K562 (cell line): Measurements from ENCODE around the gene FAM174C. TPM values are rescaled to one million over a fixed set of nuclear protein-coding genes. Genes with fewer than 3 reads are reported as not detected.
A peak's percentile ranks its signal among the peaks of the same experiment; 100 is the strongest.

Experiments used
- MAFK ChIP-seq: IDR thresholded peaks from 2 replicates; pipeline ENCODE4 v1.6.1; 2011; ENCODE audit warnings: low read length, improper control_type of control experiment
- SP2 ChIP-seq: IDR thresholded peaks from 2 replicates; pipeline ENCODE4 v1.6.1; 2011; ENCODE audit warnings: mild to moderate bottlenecking, low read depth, low read length, moderate library complexity; ENCODE audit not compliant: poor library complexity, severe bottlenecking; ENCODE audit errors: extremely low read depth
- ZNF124 ChIP-seq: sonication (generic); formaldehyde crosslinking; IDR thresholded peaks from 2 replicates; pipeline ENCODE4 v1.8.1; 2022; ENCODE audit warnings: missing genetic modification reagents
- ZNF174 ChIP-seq: fragments of 250-450 bp; sonication (Bioruptor Pico); IDR thresholded peaks from 2 replicates; pipeline ENCODE4 v1.4.0; 2020; ENCODE audit warnings: mild to moderate bottlenecking
- ZNF263 ChIP-seq: sonication (generic); formaldehyde crosslinking; IDR thresholded peaks from 2 replicates; pipeline ENCODE4 v1.8.0; 2022; ENCODE audit warnings: mild to moderate bottlenecking, missing genetic modification reagents, borderline replicate concordance
- ZNF431 ChIP-seq: sonication (generic); formaldehyde crosslinking; IDR thresholded peaks from 2 replicates; pipeline ENCODE4 v1.8.0; 2022; ENCODE audit warnings: mild to moderate bottlenecking, missing genetic modification reagents
- polyA plus RNA-seq, 8 experiments: library from polyadenylated mRNA; depleted of rRNA in 4 of 8; stranded (reverse) in 5 of 8; unstranded in 3 of 8; fragments of >200 nt; fragmentation: Nextera tagmentation in 2 of 8; fragmentation: Illumina TruSeq in 1 of 8; extraction: Ambion mirVana in 2 of 8; extraction: Trizol in 1 of 8; gene quantifications; 2 replicates each; pipeline versions ENCODE4 v1.2.1 to v1.2.3, GENCODE V29; 2011 to 2014; ENCODE audit warnings: inconsistent platforms in 1 of 8, missing spikeins in 1 of 8
- total RNA-seq, 7 experiments: library from RNA; depleted of rRNA in 6 of 7; stranded (reverse); fragments of >200 nt in 6 of 7; fragmentation: Illumina TruSeq in 2 of 7; extraction: Trizol in 2 of 7; gene quantifications; 2 replicates each; pipeline versions ENCODE4 v1.2.1 to v1.2.3, GENCODE V29; 2011 to 2021; ENCODE audit warnings: low replicate concordance in 1 of 7
- TF ChIP-seq, protein P1 (sequence below), 2 experiments: fragments of 450-650 bp; IDR thresholded peaks; 2 replicates each; pipeline ENCODE4 v1.6.1; 2016; ENCODE audit warnings: mild to moderate bottlenecking in 2 of 2, borderline replicate concordance in 1 of 2, low read depth in 1 of 2, moderate library complexity in 1 of 2
- TF ChIP-seq, protein P2 (sequence below): sonication (generic); formaldehyde crosslinking; IDR thresholded peaks from 2 replicates; pipeline ENCODE4 v1.8.0; 2022; ENCODE audit warnings: mild to moderate bottlenecking, missing genetic modification reagents
- TF ChIP-seq, protein P3 (sequence below): sonication (generic); formaldehyde crosslinking; IDR thresholded peaks from 2 replicates; pipeline ENCODE4 v1.8.0; 2023; ENCODE audit warnings: mild to moderate bottlenecking, missing genetic modification reagents
- TF ChIP-seq, protein P4 (sequence below): sonication (generic); formaldehyde crosslinking; IDR thresholded peaks from 2 replicates; pipeline ENCODE4 v1.9.0; 2022; ENCODE audit warnings: mild to moderate bottlenecking, missing genetic modification reagents

Gene FAM174C
- total and polyA plus RNA-seq, 9 of the 15 experiments (the other 6 are each of a cell fraction or from before 2014, with no cell fraction given): 0.66 to 89.6 (median 20.3) TPM

DNA sequence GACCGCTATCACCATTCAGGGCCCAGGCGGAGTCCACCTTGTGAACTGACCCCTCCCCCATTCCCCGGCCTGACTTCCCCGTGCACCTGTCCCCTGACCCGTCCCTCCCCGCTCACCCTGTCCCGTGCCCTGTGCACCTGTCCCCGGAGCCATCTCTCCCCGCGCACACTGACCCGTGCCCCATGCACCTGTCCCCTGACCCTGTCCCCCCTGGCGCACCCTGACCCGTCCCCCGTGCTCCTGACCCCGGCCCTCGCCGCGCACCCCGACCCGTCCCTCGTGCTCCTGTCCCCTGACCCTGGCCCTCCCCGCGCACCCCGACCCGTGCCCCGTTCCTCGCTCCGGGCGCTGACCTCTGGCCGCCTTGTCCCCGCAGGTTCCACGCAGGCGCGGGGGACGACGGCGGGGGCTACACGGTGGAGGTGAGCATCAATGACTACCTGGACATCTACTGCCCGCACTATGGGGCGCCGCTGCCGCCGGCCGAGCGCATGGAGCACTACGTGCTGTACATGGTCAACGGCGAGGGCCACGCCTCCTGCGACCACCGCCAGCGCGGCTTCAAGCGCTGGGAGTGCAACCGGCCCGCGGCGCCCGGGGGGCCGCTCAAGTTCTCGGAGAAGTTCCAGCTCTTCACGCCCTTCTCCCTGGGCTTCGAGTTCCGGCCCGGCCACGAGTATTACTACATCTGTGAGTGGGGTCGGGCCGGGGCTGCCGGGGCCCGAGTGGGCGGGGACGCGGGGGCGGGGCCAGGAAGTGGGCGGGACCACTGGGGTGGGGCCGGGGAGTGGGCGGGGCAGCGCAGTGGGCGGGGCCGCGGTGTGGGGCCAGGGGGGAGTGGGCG, 20.1 kb downstream of the FAM174C start (continued):
- TF ChIP-seq, protein P1, sequence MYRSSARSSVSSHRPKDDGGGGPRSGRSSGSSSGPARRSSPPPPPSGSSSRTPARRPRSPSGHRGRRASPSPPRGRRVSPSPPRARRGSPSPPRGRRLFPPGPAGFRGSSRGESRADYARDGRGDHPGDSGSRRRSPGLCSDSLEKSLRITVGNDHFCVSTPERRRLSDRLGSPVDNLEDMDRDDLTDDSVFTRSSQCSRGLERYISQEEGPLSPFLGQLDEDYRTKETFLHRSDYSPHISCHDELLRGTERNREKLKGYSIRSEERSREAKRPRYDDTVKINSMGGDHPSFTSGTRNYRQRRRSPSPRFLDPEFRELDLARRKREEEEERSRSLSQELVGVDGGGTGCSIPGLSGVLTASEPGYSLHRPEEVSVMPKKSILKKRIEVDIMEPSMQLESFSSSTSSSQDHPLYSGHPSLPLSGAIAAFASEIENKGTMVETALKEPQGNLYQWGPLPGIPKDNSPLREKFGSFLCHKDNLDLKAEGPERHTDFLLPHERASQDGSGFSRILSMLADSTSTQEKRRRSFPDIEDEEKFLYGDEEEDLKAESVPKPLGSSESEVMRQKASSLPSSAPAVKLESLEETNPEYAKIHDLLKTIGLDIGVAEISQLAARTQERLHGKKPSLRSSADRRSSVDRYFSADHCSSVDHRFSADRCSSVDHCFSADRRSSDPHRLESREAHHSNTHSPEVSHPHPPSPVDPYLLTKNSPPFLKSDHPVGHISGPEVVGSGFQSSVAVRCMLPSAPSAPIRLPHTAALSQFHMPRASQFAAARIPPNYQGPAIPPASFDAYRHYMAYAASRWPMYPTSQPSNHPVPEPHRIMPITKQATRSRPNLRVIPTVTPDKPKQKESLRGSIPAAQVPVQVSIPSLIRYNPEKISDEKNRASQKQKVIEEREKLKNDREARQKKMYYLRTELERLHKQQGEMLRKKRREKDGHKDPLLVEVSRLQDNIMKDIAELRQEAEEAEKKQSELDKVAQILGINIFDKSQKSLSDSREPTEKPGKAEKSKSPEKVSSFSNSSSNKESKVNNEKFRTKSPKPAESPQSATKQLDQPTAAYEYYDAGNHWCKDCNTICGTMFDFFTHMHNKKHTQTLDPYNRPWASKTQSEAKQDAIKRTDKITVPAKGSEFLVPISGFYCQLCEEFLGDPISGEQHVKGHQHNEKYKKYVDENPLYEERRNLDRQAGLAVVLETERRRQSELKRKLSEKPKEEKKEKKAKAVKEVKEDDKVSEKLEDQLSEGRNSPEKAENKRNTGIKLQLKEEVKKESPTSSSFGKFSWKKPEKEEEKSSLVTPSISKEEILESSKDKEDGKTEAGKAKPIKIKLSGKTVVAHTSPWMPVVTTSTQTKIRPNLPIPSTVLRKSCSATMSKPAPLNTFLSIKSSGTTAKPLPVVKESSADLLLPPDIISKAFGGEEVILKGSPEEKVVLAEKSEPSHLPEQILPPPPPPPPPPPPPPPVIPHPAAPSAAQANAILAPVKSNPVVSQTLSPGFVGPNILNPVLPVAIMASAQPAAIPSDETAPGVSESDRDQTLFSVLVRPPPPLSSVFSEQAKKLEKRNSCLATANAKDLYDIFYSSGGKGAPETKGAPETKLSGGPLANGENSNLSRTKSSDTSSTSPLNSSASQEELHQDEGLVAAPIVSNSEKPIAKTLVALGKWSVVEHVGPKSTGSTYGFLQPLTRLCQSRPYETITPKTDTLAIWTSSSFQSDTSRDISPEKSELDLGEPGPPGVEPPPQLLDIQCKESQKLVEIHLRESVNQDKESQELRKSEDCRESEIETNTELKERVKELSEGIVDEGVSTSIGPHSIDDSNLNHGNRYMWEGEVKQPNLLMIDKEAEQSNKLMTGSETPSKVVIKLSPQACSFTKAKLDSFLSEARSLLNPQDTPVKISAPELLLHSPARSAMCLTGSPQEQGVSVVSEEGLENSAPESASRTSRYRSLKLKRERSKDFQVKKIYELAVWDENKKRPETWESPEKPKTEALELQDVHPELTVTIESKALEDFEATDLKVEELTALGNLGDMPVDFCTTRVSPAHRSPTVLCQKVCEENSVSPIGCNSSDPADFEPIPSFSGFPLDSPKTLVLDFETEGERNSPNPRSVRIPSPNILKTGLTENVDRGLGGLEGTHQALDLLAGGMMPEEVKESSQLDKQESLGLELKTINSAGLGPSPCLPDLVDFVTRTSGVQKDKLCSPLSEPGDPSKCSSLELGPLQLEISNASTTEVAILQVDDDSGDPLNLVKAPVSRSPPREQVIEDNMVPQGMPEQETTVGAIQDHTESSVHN (IDR thresholded peaks at IDR 0.05; ENCODE audit: borderline replicate concordance in 1 of 2, low read depth in 1 of 2): no peak
- TF ChIP-seq ZNF263 (CRISPR knock-in tag) (0 out of 2 replicates have a peak, but pooled peaks have one; percentile 50), ZNF124 (0 out of 2 replicates have a peak, but pooled peaks have one; percentile 61), ZNF431 (CRISPR knock-in tag) (peak; percentile 50; the same call in 1 of the 2 replicates), SP2 (no peak), ZNF174 (CRISPR knock-in tag) (no peak), MAFK (no peak)
- TF ChIP-seq, protein P2, sequence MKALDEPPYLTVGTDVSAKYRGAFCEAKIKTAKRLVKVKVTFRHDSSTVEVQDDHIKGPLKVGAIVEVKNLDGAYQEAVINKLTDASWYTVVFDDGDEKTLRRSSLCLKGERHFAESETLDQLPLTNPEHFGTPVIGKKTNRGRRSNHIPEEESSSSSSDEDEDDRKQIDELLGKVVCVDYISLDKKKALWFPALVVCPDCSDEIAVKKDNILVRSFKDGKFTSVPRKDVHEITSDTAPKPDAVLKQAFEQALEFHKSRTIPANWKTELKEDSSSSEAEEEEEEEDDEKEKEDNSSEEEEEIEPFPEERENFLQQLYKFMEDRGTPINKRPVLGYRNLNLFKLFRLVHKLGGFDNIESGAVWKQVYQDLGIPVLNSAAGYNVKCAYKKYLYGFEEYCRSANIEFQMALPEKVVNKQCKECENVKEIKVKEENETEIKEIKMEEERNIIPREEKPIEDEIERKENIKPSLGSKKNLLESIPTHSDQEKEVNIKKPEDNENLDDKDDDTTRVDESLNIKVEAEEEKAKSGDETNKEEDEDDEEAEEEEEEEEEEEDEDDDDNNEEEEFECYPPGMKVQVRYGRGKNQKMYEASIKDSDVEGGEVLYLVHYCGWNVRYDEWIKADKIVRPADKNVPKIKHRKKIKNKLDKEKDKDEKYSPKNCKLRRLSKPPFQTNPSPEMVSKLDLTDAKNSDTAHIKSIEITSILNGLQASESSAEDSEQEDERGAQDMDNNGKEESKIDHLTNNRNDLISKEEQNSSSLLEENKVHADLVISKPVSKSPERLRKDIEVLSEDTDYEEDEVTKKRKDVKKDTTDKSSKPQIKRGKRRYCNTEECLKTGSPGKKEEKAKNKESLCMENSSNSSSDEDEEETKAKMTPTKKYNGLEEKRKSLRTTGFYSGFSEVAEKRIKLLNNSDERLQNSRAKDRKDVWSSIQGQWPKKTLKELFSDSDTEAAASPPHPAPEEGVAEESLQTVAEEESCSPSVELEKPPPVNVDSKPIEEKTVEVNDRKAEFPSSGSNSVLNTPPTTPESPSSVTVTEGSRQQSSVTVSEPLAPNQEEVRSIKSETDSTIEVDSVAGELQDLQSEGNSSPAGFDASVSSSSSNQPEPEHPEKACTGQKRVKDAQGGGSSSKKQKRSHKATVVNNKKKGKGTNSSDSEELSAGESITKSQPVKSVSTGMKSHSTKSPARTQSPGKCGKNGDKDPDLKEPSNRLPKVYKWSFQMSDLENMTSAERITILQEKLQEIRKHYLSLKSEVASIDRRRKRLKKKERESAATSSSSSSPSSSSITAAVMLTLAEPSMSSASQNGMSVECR (CRISPR knock-in tag): no peak
- TF ChIP-seq, protein P3, sequence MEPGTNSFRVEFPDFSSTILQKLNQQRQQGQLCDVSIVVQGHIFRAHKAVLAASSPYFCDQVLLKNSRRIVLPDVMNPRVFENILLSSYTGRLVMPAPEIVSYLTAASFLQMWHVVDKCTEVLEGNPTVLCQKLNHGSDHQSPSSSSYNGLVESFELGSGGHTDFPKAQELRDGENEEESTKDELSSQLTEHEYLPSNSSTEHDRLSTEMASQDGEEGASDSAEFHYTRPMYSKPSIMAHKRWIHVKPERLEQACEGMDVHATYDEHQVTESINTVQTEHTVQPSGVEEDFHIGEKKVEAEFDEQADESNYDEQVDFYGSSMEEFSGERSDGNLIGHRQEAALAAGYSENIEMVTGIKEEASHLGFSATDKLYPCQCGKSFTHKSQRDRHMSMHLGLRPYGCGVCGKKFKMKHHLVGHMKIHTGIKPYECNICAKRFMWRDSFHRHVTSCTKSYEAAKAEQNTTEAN: 0 out of 2 replicates have a peak, but pooled peaks have one; percentile 38
- TF ChIP-seq, protein P4, sequence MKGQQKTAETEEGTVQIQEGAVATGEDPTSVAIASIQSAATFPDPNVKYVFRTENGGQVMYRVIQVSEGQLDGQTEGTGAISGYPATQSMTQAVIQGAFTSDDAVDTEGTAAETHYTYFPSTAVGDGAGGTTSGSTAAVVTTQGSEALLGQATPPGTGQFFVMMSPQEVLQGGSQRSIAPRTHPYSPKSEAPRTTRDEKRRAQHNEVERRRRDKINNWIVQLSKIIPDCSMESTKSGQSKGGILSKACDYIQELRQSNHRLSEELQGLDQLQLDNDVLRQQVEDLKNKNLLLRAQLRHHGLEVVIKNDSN: peak; percentile 37; the same call in 1 of the 2 replicates
